HG03097 (cell line): ENCODE measurements around the gene WHRN.
A peak's percentile ranks its signal among the peaks of the same experiment; 100 is the strongest.

ENCODE experiments used
- ATAC-seq: cut with Tn5 transposase; IDR thresholded peaks from one replicate; pipeline ENCODE4 v1.9.1; 2021; ENCODE audit not compliant: unreplicated experiment, low FRiP score

The WHRN gene

DNA sequence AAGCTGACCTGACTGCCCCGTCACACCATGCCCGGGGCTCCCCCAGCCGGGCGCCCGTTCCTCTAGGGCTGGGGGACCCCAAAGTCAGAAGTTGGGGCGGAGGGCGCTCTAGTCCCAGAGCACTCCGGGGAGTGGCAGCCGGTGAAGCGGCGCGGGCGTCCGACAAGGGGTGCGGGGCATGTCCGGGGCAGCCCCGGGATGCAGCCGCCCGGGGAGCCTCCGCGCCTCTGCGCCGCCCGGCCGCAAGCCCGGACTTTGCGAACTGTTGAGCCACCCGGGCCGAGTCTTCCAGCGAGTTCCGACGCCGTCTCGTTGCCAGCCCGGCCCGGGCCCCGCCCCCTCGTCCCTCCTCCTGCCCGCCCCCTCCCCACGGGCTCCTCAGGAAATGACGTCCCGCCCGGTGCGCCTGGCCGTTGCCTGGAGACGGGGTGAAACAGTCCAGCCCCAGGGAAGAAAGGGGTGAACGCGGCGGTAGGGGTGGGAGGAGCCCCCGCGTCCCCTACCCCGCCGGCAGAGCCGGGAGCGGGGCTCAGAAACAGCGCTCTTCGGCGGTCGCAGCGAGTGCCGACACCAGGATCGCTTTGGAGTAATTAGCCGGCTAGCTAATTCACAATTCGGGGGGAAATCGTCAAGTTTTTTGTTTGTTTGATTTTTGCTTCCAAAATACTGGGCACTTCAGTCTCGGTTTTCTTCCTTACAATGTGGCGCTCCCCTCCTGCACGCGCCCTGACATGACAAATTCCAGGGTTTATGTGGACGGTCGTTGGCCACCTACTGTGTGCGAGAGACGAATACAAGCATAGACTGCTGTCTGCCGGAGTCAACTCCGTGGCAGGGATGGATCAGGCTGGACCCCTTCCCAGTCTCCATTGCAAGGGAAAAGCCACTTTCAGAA, at the start of gene WHRN:
WHRN (minus strand) TSS at position 287 of the 895 bp plus-strand sequence. CDS start 672 bp downstream, outside the sequence.
- ATAC-seq, result peak; percentile 69

DNA sequence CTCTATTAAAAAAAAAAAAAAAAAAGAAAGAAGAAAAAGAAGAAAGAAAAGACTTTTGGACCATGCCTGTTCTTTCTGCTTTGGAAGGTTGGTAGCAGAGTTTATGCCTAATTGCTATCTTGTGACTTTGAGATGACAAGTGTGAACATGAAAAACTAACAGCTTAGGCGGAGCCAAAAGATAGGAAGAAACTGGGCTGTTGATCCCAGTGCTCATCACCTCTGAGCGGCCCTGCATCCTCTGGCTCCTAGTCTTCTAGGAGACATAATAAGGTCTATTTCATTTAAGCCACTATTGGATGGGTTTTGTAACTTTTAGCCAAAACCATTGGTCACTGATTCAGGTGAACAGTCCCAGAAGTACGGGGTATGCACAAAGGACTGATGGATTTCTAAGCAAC, 47.9 kb upstream of the WHRN start:
- no peak for ATAC-seq

DNA sequence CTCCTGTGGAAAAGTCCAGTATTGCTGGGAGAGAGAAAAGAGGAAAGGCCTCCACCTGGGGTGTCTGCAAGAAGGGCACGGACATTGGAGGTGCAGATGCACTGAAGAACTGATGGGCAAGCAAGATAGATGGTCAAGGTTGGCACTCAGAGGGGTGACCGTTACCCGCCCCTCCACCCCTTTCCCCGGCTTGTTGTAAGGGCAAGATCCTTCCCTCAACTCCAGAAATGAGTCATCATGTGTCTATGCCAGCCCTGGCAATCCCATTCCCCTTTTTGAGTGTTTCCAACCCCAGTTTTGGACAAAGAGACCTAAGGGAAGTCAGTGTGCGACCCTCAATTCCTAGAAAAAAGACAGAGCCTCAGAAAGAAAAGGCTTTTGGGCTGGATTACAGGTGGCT, 47.4 kb upstream of the WHRN start:
- no peak for ATAC-seq

GRCh38 chr9:114551750-114552685, 46.7 kb upstream of the WHRN start:
- no peak for ATAC-seq

- no peak for ATAC-seq
Observed at GRCh38 chr9:114549697-114550330, 44.5 kb upstream of the WHRN start.

DNA sequence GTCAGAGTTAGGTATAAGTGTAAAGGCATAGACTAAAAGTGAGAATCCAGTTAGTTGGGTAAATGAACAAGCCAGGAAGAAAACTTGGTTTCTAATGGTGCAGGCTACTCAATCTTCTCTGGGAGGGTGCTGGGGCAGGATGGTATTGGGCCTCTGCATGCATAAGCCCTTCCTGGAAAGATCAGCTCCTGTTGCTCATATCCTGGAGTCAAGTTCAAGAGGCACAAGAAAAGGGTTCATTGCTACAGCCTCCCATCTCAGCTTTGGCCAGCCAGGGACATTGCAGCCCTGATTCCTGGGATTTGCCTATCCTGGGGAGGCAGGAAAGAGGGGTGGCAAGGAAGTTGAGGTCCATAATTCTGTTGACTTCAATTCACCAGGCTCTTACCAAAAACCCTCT, 41.6 kb upstream of the WHRN start:
- ATAC-seq, result no peak

DNA sequence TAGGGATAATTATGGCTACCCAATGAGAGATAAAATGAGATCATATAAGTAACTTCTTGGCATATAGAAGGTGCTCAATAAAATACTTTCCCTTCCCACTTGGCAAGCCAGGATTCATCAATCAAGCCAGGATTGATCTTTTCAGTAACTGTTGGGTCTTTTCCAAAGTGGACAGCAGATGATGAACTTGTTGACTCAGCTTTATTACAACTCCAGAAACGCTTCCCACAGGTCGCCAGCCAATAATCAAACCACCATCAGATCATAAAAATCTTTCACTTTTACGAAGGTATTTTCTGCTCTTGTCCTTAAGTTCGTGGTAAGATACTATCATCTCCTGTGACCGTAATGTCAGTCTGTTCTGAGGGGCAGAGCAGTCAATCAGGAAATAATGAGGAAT, 39.8 kb upstream of the WHRN start:
- no peak for ATAC-seq

- no peak for ATAC-seq
Observed at GRCh38 chr9:114539701-114540380, 34.6 kb upstream of the WHRN start.

DNA sequence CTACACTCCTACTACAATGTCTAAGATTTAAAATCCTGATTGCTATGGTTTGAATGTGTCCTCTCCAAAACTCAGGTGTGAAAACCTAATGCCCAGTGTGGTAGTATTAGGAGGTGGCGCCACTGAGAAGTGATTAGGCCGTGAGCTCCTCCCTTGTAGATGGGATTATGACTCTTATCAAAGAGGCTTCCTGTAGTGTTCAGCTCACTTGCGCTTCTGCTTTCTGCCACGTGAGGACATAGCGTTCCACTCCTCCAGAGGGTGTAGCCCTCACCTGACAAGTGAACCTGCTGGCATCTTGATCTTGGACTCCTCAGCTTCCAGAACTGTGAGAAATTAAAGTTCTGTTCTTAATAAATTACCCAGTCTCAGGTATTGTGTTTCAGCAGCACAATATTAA, 33.0 kb upstream of the WHRN start:
- no peak for ATAC-seq

GRCh38 chr9:114532561-114533237, 27.4 kb upstream of the WHRN start:
- ATAC-seq, result no peak

DNA sequence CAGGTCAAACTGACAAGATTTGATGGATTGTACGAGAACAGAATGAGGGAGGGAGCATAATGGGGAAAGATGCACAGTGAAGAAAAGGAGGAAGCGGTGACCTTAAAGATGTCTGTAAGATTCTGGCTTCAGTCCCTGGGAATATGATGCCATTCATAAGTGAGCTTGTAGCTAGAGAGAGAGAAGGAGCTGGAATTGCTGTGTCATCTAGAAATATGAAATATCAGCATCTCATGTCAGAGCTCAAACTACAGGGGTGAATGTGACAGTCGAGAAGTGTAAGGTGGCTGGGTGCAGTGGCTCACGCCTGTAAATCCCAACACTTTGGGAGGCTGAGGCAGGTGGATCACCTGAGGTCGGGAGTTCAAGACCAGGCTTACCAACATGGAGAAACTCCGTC, 24.0 kb upstream of the WHRN start:
- ATAC-seq, result no peak

DNA sequence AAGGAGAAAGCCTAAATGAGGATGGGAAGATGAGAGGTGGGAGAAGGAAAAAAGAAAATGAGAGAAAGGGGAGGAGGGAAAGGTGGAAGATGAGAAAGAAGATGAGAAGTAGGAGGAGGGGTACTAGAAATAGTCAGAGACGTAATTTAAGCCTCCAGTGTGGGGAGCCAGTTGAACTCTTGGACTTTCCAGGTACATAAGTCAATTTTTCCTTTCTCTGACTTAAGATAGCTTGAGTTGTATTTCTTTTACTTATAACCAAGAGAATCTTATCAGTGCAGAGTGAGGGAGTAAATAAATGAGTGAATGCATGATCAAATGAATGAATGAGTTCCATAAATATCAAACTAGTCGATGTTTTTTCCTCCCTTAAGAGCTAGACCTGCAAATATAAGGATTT, 21.5 kb upstream of the WHRN start:
- no peak for ATAC-seq

- no peak for ATAC-seq
Observed at GRCh38 chr9:114525513-114525912, 20.2 kb upstream of the WHRN start.

- no peak for ATAC-seq
Observed at GRCh38 chr9:114524247-114524681, 19.0 kb upstream of the WHRN start.

DNA sequence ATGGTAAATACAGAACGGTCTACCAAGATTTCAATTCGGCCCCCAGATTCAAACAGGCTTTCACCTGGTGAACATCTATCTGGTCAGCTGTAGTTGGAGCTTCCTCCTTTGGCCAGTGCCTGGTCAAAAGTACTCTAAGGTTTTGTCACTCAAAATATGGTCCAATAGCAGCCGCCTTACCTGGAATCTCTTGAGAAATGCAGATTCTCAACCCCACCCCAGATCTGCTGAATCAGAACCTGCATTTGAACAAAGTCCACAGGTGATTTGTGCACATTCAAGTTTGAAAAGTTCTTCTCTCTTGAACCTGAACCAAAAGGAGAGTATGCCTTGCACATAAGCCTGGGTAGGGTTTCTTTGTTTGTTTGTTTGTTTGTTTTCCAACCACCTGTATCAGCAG, 17.6 kb upstream of the WHRN start:
- no peak for ATAC-seq

DNA sequence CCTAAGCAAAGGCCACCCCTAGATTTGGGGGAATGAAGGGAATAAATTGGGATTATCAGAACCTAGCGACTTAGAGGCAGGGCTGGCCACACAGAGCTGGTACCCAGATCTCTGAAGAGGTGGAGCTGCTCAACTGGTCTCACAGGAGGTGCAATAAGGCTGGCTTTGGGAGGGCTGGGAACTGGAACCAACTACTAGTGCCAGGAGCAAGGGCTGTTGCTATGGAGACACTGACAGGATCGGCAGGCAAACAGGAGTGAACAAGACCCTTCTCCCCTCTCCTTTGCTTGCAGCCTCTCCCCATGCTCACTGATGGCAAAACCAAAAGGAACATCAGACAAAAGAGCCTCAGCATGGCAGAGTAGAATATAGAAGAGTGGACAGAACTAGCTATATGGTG, 17.0 kb upstream of the WHRN start:
- no peak for ATAC-seq

DNA sequence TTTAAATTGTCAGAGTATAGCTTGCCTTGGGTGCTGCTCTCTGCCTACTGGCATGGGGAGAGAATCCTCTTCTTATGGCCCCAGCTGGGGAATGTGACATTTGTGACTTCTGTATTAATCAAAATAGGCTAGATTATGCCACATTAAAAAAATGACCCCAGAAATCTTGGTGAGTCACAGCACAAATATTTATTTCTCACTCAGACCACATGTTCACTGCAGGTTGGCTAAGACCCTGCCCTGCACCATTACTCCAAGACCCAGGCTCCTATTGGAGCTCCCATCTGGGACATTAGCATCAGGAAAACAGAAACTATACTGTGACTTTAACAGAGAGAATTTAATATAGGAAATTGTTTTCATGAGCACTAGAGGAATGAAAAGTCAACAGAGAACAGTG, 16.6 kb upstream of the WHRN start:
- no peak for ATAC-seq

DNA sequence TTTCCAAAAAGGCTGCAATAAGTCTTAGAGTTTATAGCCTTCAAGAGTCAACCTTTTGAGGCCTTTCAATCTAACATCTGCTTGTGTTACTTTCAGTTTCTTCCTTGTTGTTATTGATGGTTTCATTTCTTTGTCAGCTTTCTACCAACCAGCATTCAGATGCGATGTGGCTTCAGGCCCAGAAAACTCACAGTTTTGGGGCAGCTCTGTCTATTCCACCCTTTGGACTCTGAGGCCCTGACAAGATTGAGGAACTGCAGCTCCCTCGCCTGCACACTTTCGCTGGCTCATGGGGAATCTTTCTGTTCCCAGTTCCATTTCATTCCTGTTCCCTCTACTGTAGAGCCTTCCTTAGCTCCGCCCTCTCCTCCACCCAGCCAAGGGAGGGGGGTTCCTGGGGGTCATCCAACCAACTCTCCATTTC, 13.3 kb upstream of the WHRN start:
- ATAC-seq, result peak; percentile 46

DNA sequence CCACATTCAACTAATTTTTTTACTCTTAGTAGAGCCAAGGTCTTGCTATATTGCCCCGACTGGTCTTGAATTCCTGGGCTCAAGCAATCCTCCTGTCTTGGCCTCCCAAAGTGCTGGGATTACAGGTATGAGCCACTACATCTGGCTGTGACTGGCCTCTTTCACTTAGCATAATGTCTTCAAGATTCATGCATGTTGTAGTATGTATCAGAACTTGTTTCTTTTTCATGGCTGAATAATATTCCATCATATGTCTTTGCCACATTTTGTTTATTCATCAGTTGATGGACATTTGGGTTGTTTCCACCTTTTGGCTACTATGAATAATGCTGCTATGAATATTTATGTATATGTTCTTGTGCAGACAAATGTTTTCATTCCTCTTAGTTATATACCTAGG, 12.8 kb upstream of the WHRN start:
- ATAC-seq, result no peak

- no peak for ATAC-seq
Observed at GRCh38 chr9:114516913-114517312, 11.6 kb upstream of the WHRN start.
